Central memory CD8-positive, alpha-beta T cell (primary cell): ENCODE data around the gene CSNK1G1.
A peak's percentile ranks its signal among the peaks of the same experiment; 100 is the strongest.

Experiments
- ATAC-seq: fragments of 150-1000 bp; cut with Tn5 transposase; replicated peaks from 2 replicates; pipeline ENCODE4 v1.10.0; 2022; ENCODE audit warnings: mild to moderate bottlenecking, moderate FRiP score, moderate number of reproducible peaks; ENCODE audit not compliant: poor library complexity, severe bottlenecking; ENCODE audit errors: extremely low read depth
- DNase-seq, 2 donors: peaks; one replicate each; pipeline ENCODE4 v3.0.0; 2021; ENCODE audit warnings: low spot score in 2 of 2
- H3K27ac Mint-ChIP-seq: one replicate; pipeline ENCODE4 v1.8.0; 2022; ENCODE audit warnings: low read depth, mild to moderate bottlenecking, moderate library complexity, mixed read lengths
- H3K27me3 Mint-ChIP-seq: one replicate; pipeline ENCODE4 v1.8.0; 2022; ENCODE audit warnings: mixed read lengths
- H3K36me3 Mint-ChIP-seq: one replicate; pipeline ENCODE4 v1.8.0; 2022; ENCODE audit warnings: mild to moderate bottlenecking, moderate library complexity, mixed read lengths; ENCODE audit not compliant: insufficient read depth
- H3K4me1 Mint-ChIP-seq: one replicate; pipeline ENCODE4 v1.8.0; 2022; ENCODE audit warnings: mixed read lengths
- H3K4me3 Mint-ChIP-seq: one replicate; pipeline ENCODE4 v1.8.0; 2022; ENCODE audit warnings: mild to moderate bottlenecking, moderate library complexity, mixed read lengths
- H3K9me3 Mint-ChIP-seq: one replicate; pipeline ENCODE4 v1.8.0; 2022; ENCODE audit warnings: mixed read lengths

CSNK1G1 gene

GRCh38 chr15:64191971-64192830 lies 163.8 kb downstream of the CSNK1G1 start:
- ATAC-seq (no peak), DNase-seq (no peak)
- no peaks in the 10 kb centered on the region for H3K27me3 Mint-ChIP-seq
- H3K4me1 Mint-ChIP-seq, result peaks cover 12% of the 10 kb centered on the region
- no peak overlapping the region for H3K4me3 Mint-ChIP-seq
- peaks cover 18% of the 10 kb centered on the region for H3K36me3 Mint-ChIP-seq
- no peaks in the 10 kb centered on the region for H3K9me3 Mint-ChIP-seq
- no peak overlapping the region for H3K27ac Mint-ChIP-seq

- ATAC-seq, result no peak
Observed at GRCh38 chr15:64187396-64188191, 168.4 kb downstream of the CSNK1G1 start.

GRCh38 chr15:64185146-64185911 lies 170.6 kb downstream of the CSNK1G1 start:
- peaks cover 12% of the 10 kb centered on the region for H3K4me1 Mint-ChIP-seq
- no peaks in the 10 kb centered on the region for H3K27me3 Mint-ChIP-seq
- ATAC-seq (no peak), DNase-seq (no peak)
- H3K27ac Mint-ChIP-seq, result no peak overlapping the region
- H3K9me3 Mint-ChIP-seq, result no peaks in the 10 kb centered on the region
- H3K36me3 Mint-ChIP-seq, result peaks cover 15% of the 10 kb centered on the region
- no peak overlapping the region for H3K4me3 Mint-ChIP-seq

More at GRCh38 chr15:64187396-64188191, 168.4 kb downstream of the CSNK1G1 start:
- Mint-ChIP-seq H3K4me3 (peak overlapping the region; percentile 67), H3K9me3 (no peaks in the 10 kb centered on the region), H3K27ac (peak overlapping the region; percentile 69), H3K4me1 (peaks cover 12% of the 10 kb centered on the region), H3K27me3 (no peaks in the 10 kb centered on the region), H3K36me3 (peaks cover 9% of the 10 kb centered on the region)
- no peak for DNase-seq

GRCh38 chr15:64182859-64183370 lies 173.1 kb downstream of the CSNK1G1 start:
- Mint-ChIP-seq H3K9me3 (no peaks in the 10 kb centered on the region), H3K27ac (no peak overlapping the region), H3K4me1 (peaks cover 3% of the 10 kb centered on the region), H3K36me3 (peaks cover 17% of the 10 kb centered on the region), H3K27me3 (no peaks in the 10 kb centered on the region), H3K4me3 (no peak overlapping the region)
- ATAC-seq (no peak), DNase-seq (no peak)

- no peaks in the 10 kb centered on the region for H3K4me1 Mint-ChIP-seq
- no peaks in the 10 kb centered on the region for H3K9me3 Mint-ChIP-seq
- no peak overlapping the region for H3K4me3 Mint-ChIP-seq
- ATAC-seq, result no peak
- peaks cover 14% of the 10 kb centered on the region for H3K36me3 Mint-ChIP-seq
- DNase-seq, result no peak
- H3K27ac Mint-ChIP-seq, result no peak overlapping the region
- H3K27me3 Mint-ChIP-seq, result no peaks in the 10 kb centered on the region
Observed at GRCh38 chr15:64180235-64180824, 175.6 kb downstream of the CSNK1G1 start.

GRCh38 chr15:64166102-64166890 lies 189.7 kb downstream of the CSNK1G1 start:
- H3K27ac Mint-ChIP-seq, result no peak overlapping the region

GRCh38 chr15:64164436-64164835 lies 191.5 kb downstream of the CSNK1G1 start:
- H3K27me3 Mint-ChIP-seq, result no peaks in the 10 kb centered on the region
- ATAC-seq (no peak), DNase-seq (no peak)
- H3K27ac Mint-ChIP-seq, result peak overlapping the region; percentile 74
- H3K9me3 Mint-ChIP-seq, result no peaks in the 10 kb centered on the region
- H3K4me3 Mint-ChIP-seq, result peak overlapping the region; percentile 78
- peaks cover 20% of the 10 kb centered on the region for H3K36me3 Mint-ChIP-seq
- peaks cover 17% of the 10 kb centered on the region for H3K4me1 Mint-ChIP-seq

More at GRCh38 chr15:64166102-64166890, 189.7 kb downstream of the CSNK1G1 start:
- DNase-seq, result no peak
- ATAC-seq, result no peak
- H3K27me3 Mint-ChIP-seq, result no peaks in the 10 kb centered on the region
- H3K36me3 Mint-ChIP-seq, result peaks cover 19% of the 10 kb centered on the region
- H3K9me3 Mint-ChIP-seq, result no peaks in the 10 kb centered on the region
- H3K4me3 Mint-ChIP-seq, result no peak overlapping the region
- peaks cover 9% of the 10 kb centered on the region for H3K4me1 Mint-ChIP-seq

GRCh38 chr15:64163659-64164362 lies 192.2 kb downstream of the CSNK1G1 start:
- DNase-seq, result no peak
- peaks cover 21% of the 10 kb centered on the region for H3K4me1 Mint-ChIP-seq
- H3K27me3 Mint-ChIP-seq, result no peaks in the 10 kb centered on the region
- H3K27ac Mint-ChIP-seq, result peak overlapping the region; percentile 87
- H3K4me3 Mint-ChIP-seq, result peak overlapping the region; percentile 78
- H3K36me3 Mint-ChIP-seq, result peaks cover 27% of the 10 kb centered on the region
- H3K9me3 Mint-ChIP-seq, result no peaks in the 10 kb centered on the region
- no peak for ATAC-seq

GRCh38 chr15:64162869-64163658 lies 192.9 kb downstream of the CSNK1G1 start, which contains the start of gene PPIB:
Gene PPIB, minus strand, starts transcription at chr15:64163022. Its CDS starts 36 bp downstream, at chr15:64162986.
- ATAC-seq (peak; percentile 96), DNase-seq (peak; percentile 91 to 94)
- peak within 1 kb of the TSS; percentile 87 for H3K27ac Mint-ChIP-seq
- peaks cover 28% of the 10 kb centered on the region for H3K4me1 Mint-ChIP-seq
- H3K9me3 Mint-ChIP-seq, result no peaks in the 10 kb centered on the region
- H3K27me3 Mint-ChIP-seq, result no peaks in the 10 kb centered on the region
- peak within 1 kb of the TSS; percentile 78 for H3K4me3 Mint-ChIP-seq
- peaks cover 33% of the 10 kb centered on the region for H3K36me3 Mint-ChIP-seq

- DNase-seq (no peak), ATAC-seq (no peak)
- peaks cover 32% of the 10 kb centered on the region for H3K4me1 Mint-ChIP-seq
- peaks cover 38% of the 10 kb centered on the region for H3K36me3 Mint-ChIP-seq
- H3K27me3 Mint-ChIP-seq, result no peaks in the 10 kb centered on the region
- H3K4me3 Mint-ChIP-seq, result peak overlapping the region; percentile 78
- no peaks in the 10 kb centered on the region for H3K9me3 Mint-ChIP-seq
- peak overlapping the region; percentile 87 for H3K27ac Mint-ChIP-seq
Observed at GRCh38 chr15:64162478-64162868, 193.5 kb downstream of the CSNK1G1 start.
